ENCODE results near the gene HSPA13. TPM values are rescaled to one million over a fixed set of nuclear protein-coding genes. Genes with fewer than 3 reads are reported as not detected.

Gene HSPA13
- total RNA-seq, 4 donors from 2014 or later = 14.4 to 18.7 (median 15.4) TPM

GRCh38 chr21:14384453-14384852, 1.5 kb upstream of the HSPA13 start:
- Histone ChIP-seq H3K4me1 (peaks cover 8 to 37% (median 36%) of the 10 kb centered on the region in 4 donors), H3K36me3 (no peaks in the 10 kb centered on the region), H3K27me3 (no peaks in the 10 kb centered on the region), H3K9me3 (no peaks in the 10 kb centered on the region), H3K27ac (replicated peaks in 1 of 4) (peak overlapping the region; percentile 82 to 91 (median 91)), H3K4me3 (no peak overlapping the region)
- WGBS = 97% methylated on average over 2 of the region's 2 CpGs
- intact Hi-C loops (cut with DNase I) = loop anchor here (5.0 kb wide), 1 partner anchor 678 kb away; the partner anchor contains the start of gene NRIP1
- DNase-seq (ENCODE audit: extremely low spot score) = no peak
- TF ChIP-seq, protein P1, sequence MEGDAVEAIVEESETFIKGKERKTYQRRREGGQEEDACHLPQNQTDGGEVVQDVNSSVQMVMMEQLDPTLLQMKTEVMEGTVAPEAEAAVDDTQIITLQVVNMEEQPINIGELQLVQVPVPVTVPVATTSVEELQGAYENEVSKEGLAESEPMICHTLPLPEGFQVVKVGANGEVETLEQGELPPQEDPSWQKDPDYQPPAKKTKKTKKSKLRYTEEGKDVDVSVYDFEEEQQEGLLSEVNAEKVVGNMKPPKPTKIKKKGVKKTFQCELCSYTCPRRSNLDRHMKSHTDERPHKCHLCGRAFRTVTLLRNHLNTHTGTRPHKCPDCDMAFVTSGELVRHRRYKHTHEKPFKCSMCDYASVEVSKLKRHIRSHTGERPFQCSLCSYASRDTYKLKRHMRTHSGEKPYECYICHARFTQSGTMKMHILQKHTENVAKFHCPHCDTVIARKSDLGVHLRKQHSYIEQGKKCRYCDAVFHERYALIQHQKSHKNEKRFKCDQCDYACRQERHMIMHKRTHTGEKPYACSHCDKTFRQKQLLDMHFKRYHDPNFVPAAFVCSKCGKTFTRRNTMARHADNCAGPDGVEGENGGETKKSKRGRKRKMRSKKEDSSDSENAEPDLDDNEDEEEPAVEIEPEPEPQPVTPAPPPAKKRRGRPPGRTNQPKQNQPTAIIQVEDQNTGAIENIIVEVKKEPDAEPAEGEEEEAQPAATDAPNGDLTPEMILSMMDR (IDR thresholded peaks at IDR 0.05) = no peak
- TF ChIP-seq EP300 (IDR thresholded peaks at IDR 0.05) (no peak), POLR2A (IDR thresholded peaks at IDR 0.05; ENCODE audit: low read depth) (no peak), POLR2AphosphoS5 (IDR thresholded peaks at IDR 0.05) (no peak)

- Histone ChIP-seq H3K27me3 (no peaks in the 10 kb centered on the region), H3K27ac (replicated peaks in 1 of 4) (peak overlapping the region; percentile 82 to 91 (median 91)), H3K4me3 (peak overlapping the region; percentile 70 to 90 (median 80)), H3K4me1 (peaks cover 8 to 39% (median 36%) of the 10 kb centered on the region in 4 donors), H3K9me3 (no peaks in the 10 kb centered on the region), H3K36me3 (peaks cover 0 to 2% (median under 1%) of the 10 kb centered on the region in 4 donors)
- WGBS = 3% methylated on average over 21 of the region's 21 CpGs
- TF ChIP-seq POLR2AphosphoS5 (IDR thresholded peaks at IDR 0.05) (no peak), EP300 (IDR thresholded peaks at IDR 0.05) (no peak), POLR2A (IDR thresholded peaks at IDR 0.05; ENCODE audit: low read depth) (no peak)
- TF ChIP-seq, protein P1 (IDR thresholded peaks at IDR 0.05) = no peak
- intact Hi-C loops (cut with DNase I) = loop anchor here (5.0 kb wide), 1 partner anchor 679 kb away; the partner anchor contains the start of gene NRIP1
- DNase-seq (ENCODE audit: extremely low spot score) = no peak
Measured at GRCh38 chr21:14383596-14384180, 742 bp upstream of the HSPA13 start.

- Histone ChIP-seq H3K9me3 (no peaks in the 10 kb centered on the region), H3K27me3 (no peaks in the 10 kb centered on the region), H3K27ac (replicated peaks in 1 of 4) (peak overlapping the region; percentile 83 to 91 (median 88)), H3K4me3 (peak overlapping the region; percentile 70 to 90 (median 80)), H3K36me3 (peaks cover 6 to 14% (median 10%) of the 10 kb centered on the region in 4 donors), H3K4me1 (peaks cover 8 to 39% (median 36%) of the 10 kb centered on the region in 4 donors)
- WGBS = 0% methylated on average over 9 of the region's 9 CpGs
- no peak for DNase-seq (ENCODE audit: extremely low spot score)
- intact Hi-C loops (cut with DNase I) = loop anchor here (5.0 kb wide), 1 partner anchor 680 kb away; the partner anchor contains the start of gene NRIP1
- TF ChIP-seq POLR2A (IDR thresholded peaks at IDR 0.05; ENCODE audit: low read depth) (no peak), EP300 (IDR thresholded peaks at IDR 0.05) (no peak), POLR2AphosphoS5 (IDR thresholded peaks at IDR 0.05) (no peak)
- TF ChIP-seq, protein P1 (IDR thresholded peaks at IDR 0.05) = no peak
Measured at GRCh38 chr21:14382486-14382834, 486 bp downstream of the HSPA13 start.

DNA sequence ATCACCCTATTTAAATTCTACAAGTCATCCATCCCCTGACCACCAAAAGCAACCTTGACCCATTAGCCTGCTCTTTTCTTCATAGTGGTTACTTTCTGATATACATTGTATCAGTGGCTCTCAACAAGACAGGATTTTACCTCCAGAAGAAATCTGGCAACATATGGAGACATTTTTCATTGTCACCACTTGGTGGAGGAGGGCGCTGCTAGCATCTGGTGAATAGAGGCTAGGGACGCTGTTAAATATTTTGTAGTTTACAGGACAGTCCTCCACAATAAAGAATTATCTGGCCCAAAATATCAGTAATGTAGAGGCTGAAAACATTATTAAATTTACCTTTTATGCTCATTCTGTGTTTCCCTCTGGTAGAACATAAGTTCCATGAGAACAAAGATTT, 6.1 kb downstream of the HSPA13 start:
- H3K36me3 ChIP-seq = peaks cover 23 to 67% (median 54%) of the 10 kb centered on the region in 4 donors
- H3K9me3 ChIP-seq = no peaks in the 10 kb centered on the region
- H3K4me3 ChIP-seq = no peak overlapping the region
- DNase-seq (ENCODE audit: extremely low spot score) = no peak
- peaks cover 3 to 24% (median 23%) of the 10 kb centered on the region in 4 donors for H3K4me1 ChIP-seq
- no peak overlapping the region for H3K27ac ChIP-seq (replicated peaks in 1 of 4)
- 97% methylated on average over 2 of the region's 2 CpGs for WGBS
- TF ChIP-seq EP300 (IDR thresholded peaks at IDR 0.05) (no peak), POLR2A (IDR thresholded peaks at IDR 0.05; ENCODE audit: low read depth) (no peak), POLR2AphosphoS5 (IDR thresholded peaks at IDR 0.05) (no peak)
- TF ChIP-seq, protein P1 (IDR thresholded peaks at IDR 0.05) = no peak
- H3K27me3 ChIP-seq = no peaks in the 10 kb centered on the region
- intact Hi-C loops (cut with DNase I) = no loop called here

Measured in esophagus muscularis mucosa (tissue), 4 donors.